Measurements from ENCODE around the gene KRTAP10-1.

Gene KRTAP10-1

DNA sequence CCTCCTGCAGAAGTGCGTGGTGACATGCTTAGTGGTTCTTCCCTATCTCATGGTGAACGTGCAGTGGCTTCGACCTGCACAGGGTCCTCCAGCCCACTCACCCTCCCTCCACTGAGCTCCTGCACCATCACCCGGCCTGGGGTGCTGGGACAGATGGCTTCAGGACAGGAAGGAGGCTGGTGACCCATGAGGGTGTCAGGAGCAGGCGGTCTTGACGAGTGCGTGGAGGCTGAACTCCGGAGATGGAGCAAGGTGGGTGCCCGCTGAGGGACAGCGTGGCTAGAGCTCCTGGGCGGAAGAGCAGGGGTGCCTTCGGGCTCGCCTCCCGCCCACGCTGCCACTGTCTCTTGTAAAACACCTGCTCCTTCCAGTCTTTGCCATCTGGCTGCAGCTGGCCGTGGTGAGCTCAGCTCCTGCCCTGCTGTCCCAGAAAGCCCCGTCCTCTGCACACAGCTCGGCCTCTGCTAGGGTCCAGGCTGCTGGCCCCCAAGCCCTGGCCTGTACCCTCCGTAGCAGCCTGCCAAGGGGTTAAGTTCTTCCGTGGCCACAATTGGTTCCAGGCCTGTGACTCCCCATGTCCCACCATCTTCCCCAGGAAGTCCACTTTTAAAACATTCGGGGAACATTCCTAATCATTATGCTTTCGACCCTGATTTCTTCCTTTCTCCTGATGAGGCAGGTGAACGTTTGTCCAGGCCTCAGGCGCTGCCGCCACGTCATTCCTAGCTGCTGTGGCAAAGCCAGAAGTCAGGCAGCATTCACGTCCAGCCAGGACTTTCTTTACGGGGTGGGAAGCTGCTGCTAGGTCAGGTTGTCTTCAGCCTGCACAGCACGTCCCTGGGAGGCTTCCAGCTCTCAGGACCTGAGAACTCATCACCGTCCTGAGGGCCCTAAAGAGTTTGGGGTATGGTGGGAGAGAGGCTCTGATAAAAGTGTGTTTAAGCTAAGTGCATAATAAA, 8.1 kb downstream of the KRTAP10-1 start:
- no peak for DNase-seq
- no peak overlapping the region for H3K27ac Mint-ChIP-seq
- no peaks in the 10 kb centered on the region for H3K4me1 Mint-ChIP-seq
- H3K9me3 Mint-ChIP-seq: peaks cover 0 to 5% of the 10 kb centered on the region in 2 donors
- no peaks in the 10 kb centered on the region for H3K36me3 Mint-ChIP-seq
- H3K27me3 Mint-ChIP-seq: peaks cover 7 to 16% of the 10 kb centered on the region in 2 donors
- ATAC-seq (replicated peaks): no peak
- no peak overlapping the region for H3K4me3 Mint-ChIP-seq

GRCh38 chr21:44530903-44531605, 8.9 kb downstream of the KRTAP10-1 start:
- ATAC-seq (replicated peaks) (no peak), DNase-seq (no peak)
- no peak overlapping the region for H3K4me3 Mint-ChIP-seq
- peaks cover 7 to 16% of the 10 kb centered on the region in 2 donors for H3K27me3 Mint-ChIP-seq
- no peaks in the 10 kb centered on the region for H3K4me1 Mint-ChIP-seq
- H3K27ac Mint-ChIP-seq: no peak overlapping the region
- H3K36me3 Mint-ChIP-seq: no peaks in the 10 kb centered on the region
- peaks cover 0 to 5% of the 10 kb centered on the region in 2 donors for H3K9me3 Mint-ChIP-seq

DNA sequence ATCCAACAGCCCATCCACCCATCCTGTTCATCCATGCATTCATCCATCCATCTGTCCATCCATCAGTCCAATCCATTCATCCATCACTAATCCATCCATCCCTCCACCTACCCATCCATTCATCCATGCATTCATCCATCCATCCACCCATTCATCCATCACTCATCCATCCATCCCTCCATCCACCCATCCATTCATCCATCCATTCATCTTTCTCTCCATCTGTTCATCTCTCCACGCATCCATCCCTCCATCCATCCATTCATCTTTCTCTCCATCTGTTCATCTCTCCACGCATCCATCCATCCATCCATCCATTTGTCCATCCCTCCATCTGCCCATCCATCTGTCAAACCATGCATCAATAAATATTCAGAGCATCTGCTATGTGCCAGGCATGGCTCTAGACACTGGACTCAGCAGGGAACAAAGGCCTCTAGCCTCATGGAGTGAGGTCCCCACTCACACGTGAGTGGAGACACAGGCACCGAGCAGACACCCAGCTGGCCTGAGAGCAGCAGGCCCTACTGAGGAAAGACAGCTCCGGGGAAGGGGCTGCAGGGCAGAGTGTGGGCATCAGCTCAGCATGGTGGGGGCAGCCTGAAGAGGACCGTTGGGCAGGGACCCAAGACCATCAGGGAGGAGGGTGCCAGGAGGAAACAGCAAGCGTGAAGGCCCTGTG, 9.6 kb downstream of the KRTAP10-1 start:
- peaks cover 7 to 16% of the 10 kb centered on the region in 2 donors for H3K27me3 Mint-ChIP-seq
- H3K9me3 Mint-ChIP-seq: peaks cover 0 to 5% of the 10 kb centered on the region in 2 donors
- H3K4me3 Mint-ChIP-seq: no peak overlapping the region
- no peaks in the 10 kb centered on the region for H3K4me1 Mint-ChIP-seq
- ATAC-seq (replicated peaks) (no peak), DNase-seq (no peak)
- H3K27ac Mint-ChIP-seq: no peak overlapping the region
- H3K36me3 Mint-ChIP-seq: no peaks in the 10 kb centered on the region

DNA sequence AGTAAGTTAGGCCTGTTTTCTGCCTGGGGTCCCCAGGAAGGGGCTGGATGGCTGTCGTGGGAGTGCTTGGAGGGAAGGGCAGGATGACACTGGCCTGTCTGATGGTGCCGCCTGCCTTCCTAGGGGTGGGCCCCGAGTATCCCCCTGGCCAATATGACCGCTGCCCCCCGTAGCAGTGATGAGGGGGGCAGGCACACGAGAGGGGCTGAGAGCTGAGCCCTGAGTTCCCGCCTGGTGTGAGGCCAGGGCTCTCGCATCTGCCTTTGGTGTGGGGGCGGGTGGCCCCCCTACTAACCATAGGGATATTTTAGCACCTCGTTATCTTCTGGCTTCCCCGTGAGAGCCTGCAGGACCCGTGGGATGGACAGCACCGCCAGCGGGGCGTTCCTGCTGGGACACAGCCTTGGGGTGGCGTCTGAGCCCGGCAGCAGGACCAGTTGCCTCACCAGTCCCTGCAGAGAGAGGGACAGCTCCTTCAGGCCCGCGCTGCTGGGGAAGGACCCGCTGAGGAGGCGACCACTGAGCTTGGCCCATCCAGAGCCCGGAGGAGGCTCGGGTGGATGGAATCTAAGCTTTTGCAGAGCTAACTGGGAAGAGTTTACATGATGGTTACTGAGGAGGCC, 10.4 kb downstream of the KRTAP10-1 start:
- no peaks in the 10 kb centered on the region for H3K36me3 Mint-ChIP-seq
- ATAC-seq (replicated peaks) (no peak), DNase-seq (no peak)
- no peaks in the 10 kb centered on the region for H3K4me1 Mint-ChIP-seq
- H3K27ac Mint-ChIP-seq: no peak overlapping the region
- no peak overlapping the region for H3K4me3 Mint-ChIP-seq
- H3K27me3 Mint-ChIP-seq: peaks cover 7 to 16% of the 10 kb centered on the region in 2 donors
- H3K9me3 Mint-ChIP-seq: peaks cover 0 to 2% of the 10 kb centered on the region in 2 donors

DNA sequence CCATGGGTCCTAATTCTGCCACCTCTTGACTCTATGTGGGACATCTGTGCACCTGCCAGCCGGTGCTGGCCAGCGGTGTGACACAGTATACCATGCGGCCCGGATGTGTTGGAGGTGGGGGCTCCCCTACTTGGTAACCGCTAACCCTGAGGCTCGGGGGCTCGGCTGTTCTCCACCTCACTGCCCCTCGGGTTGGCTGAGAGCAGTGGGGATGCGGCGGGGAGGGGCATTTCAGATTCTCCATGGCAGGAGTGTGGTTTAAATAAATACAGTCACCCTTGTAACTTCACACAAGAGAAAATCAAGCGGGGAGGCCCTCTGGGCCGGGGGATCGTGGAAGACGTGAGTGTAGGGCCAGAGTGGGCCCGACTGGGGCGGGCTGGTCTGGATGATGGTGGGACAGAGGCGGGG, 11.0 kb downstream of the KRTAP10-1 start:
- Mint-ChIP-seq H3K4me3 (no peak overlapping the region), H3K27me3 (peaks cover 7 to 16% of the 10 kb centered on the region in 2 donors), H3K27ac (no peak overlapping the region), H3K9me3 (no peaks in the 10 kb centered on the region), H3K4me1 (no peaks in the 10 kb centered on the region), H3K36me3 (no peaks in the 10 kb centered on the region)
- DNase-seq (no peak), ATAC-seq (replicated peaks) (no peak)

- Mint-ChIP-seq H3K27ac (no peak overlapping the region), H3K36me3 (no peaks in the 10 kb centered on the region), H3K4me1 (no peaks in the 10 kb centered on the region), H3K27me3 (peaks cover 7 to 16% of the 10 kb centered on the region in 2 donors), H3K9me3 (no peaks in the 10 kb centered on the region), H3K4me3 (no peak overlapping the region)
- ATAC-seq (replicated peaks) (no peak), DNase-seq (no peak)
Observed at GRCh38 chr21:44528634-44528995, 11.4 kb downstream of the KRTAP10-1 start.

GRCh38 chr21:44527983-44528633, 11.9 kb downstream of the KRTAP10-1 start:
- ATAC-seq (replicated peaks): no peak
- H3K27me3 Mint-ChIP-seq: peaks cover 7 to 16% of the 10 kb centered on the region in 2 donors
- no peak for DNase-seq
- H3K36me3 Mint-ChIP-seq: no peaks in the 10 kb centered on the region
- no peak overlapping the region for H3K4me3 Mint-ChIP-seq
- no peak overlapping the region for H3K27ac Mint-ChIP-seq
- no peaks in the 10 kb centered on the region for H3K4me1 Mint-ChIP-seq
- H3K9me3 Mint-ChIP-seq: no peaks in the 10 kb centered on the region

DNA sequence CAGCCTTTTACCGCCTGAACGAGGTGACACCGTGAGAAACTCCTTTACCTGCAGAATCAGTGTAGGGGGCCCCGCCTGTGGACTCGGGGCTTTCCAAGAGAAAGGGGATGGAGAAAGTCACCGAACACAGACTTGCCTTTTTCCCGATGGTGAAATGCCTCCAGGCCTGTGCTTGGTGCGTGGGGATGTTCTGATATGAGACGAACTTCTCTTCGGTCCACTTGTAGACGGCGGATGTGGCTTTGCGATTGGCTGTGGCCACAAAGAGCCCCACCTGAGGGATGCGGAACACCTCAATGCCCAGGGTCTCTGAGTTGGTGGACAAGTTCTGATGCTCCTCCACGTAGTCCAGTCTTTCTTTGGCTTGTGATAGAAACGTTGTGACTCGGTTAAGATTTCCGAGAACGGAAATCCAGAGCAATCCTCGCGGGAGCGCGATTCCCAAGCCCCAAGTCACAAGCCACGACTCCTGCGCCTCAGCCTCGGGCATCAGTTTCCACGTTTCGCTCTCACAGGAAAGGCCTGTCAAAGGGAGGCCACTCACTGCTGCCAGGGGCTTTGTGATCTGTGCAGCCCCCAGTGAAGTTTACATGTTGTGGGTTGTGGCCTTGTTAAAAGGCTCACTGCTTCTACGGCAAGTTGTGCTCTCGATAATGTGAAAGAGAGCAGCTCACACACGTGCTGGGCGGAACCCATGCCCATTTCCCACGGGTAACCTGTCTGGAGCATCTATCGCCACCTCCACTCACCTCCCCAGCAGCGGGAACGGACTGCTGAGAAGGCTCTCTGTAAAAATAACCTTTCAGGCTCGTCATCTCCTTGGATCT, 12.6 kb downstream of the KRTAP10-1 start:
- DNase-seq (no peak), ATAC-seq (replicated peaks) (no peak)
- peaks cover 7 to 16% of the 10 kb centered on the region in 2 donors for H3K27me3 Mint-ChIP-seq
- H3K36me3 Mint-ChIP-seq: no peaks in the 10 kb centered on the region
- no peaks in the 10 kb centered on the region for H3K4me1 Mint-ChIP-seq
- no peak overlapping the region for H3K27ac Mint-ChIP-seq
- no peak overlapping the region for H3K4me3 Mint-ChIP-seq
- H3K9me3 Mint-ChIP-seq: no peaks in the 10 kb centered on the region

GRCh38 chr21:44526096-44526997, 13.6 kb downstream of the KRTAP10-1 start:
- Mint-ChIP-seq H3K4me1 (no peaks in the 10 kb centered on the region), H3K36me3 (no peaks in the 10 kb centered on the region), H3K9me3 (no peaks in the 10 kb centered on the region), H3K27me3 (peaks cover 7 to 11% of the 10 kb centered on the region in 2 donors), H3K27ac (no peak overlapping the region), H3K4me3 (no peak overlapping the region)
- ATAC-seq (replicated peaks) (no peak), DNase-seq (no peak)

DNA sequence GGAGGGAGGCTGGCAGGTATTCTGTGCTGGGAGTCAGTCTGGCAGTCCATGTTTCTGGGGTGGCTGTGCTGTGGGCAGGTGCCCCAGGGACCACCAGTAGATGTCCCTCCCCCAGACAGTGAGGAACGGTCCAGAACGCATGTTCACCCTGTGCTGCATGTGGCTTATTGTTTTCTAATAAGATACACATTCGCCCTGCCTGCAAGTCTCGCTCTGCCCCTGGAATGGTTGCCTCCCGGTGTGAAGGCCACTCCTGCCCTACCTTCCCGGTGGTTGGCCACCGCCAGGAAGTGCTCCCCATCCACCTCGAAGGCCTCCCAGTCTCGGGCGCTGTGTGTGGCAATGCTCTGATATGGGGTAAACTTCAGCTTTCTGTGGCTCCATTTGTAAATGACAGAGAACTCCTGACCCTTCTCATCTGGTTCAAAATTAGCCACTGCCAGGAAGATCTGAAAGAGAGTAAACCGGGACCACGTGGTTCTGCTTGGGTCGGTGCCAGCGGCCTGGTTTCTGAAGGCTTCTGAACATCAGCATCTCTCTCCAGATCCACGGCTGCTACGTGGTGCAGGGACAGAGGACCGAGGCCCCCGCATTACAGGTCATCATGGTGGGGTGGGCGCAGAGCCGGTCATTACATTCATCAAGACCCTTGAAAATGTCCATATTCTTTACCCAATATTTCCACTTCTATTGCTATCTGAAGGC, 14.5 kb downstream of the KRTAP10-1 start:
- no peak overlapping the region for H3K27ac Mint-ChIP-seq
- H3K4me3 Mint-ChIP-seq: no peak overlapping the region
- no peaks in the 10 kb centered on the region for H3K36me3 Mint-ChIP-seq
- no peaks in the 10 kb centered on the region for H3K4me1 Mint-ChIP-seq
- ATAC-seq (replicated peaks): no peak
- H3K27me3 Mint-ChIP-seq: peaks cover 6% of the 10 kb centered on the region in 2 donors
- DNase-seq: no peak
- H3K9me3 Mint-ChIP-seq: no peaks in the 10 kb centered on the region

- no peaks in the 10 kb centered on the region for H3K9me3 Mint-ChIP-seq
Observed at GRCh38 chr21:44524414-44525371, 15.3 kb downstream of the KRTAP10-1 start.

More at GRCh38 chr21:44524414-44525371, 15.3 kb downstream of the KRTAP10-1 start:
- DNase-seq (no peak), ATAC-seq (replicated peaks) (no peak)
- no peak overlapping the region for H3K27ac Mint-ChIP-seq
- no peaks in the 10 kb centered on the region for H3K36me3 Mint-ChIP-seq
- H3K4me3 Mint-ChIP-seq: no peak overlapping the region
- no peaks in the 10 kb centered on the region for H3K27me3 Mint-ChIP-seq
- H3K4me1 Mint-ChIP-seq: no peaks in the 10 kb centered on the region
